Activated T-helper 2 cell treated with anti-CD3 and anti-CD28 coated beads, Interferon-gamma antibody, Interleukin-2, Interleukin-4, amounts not matched to agents 10 μg/mL and 5 μg/mL and 100 μg/mL, durations not matched to agents 14 hours and 24 hours and 36 hours (primary cell): ENCODE measurements around the gene TMEM89. TPM values are rescaled to one million over a fixed set of nuclear protein-coding genes. Genes with fewer than 3 reads are reported as not detected.

Experiments used
- DNase-seq: peaks from one replicate; pipeline ENCODE4 v3.0.0; 2021; ENCODE audit warnings: low spot score
- H3K27ac Mint-ChIP-seq: one replicate; pipeline ENCODE4 v1.8.0; 2021; ENCODE audit warnings: mixed read lengths
- H3K27me3 Mint-ChIP-seq: one replicate; pipeline ENCODE4 v1.8.0; 2021; ENCODE audit warnings: low read depth, mixed read lengths
- H3K36me3 Mint-ChIP-seq: one replicate; pipeline ENCODE4 v1.8.0; 2021; ENCODE audit warnings: low read depth, mixed read lengths
- H3K4me1 Mint-ChIP-seq: one replicate; pipeline ENCODE4 v1.8.0; 2021; ENCODE audit warnings: low read depth, mixed read lengths
- H3K4me3 Mint-ChIP-seq: one replicate; pipeline ENCODE4 v1.8.0; 2021; ENCODE audit warnings: low read depth, mild to moderate bottlenecking, moderate library complexity, mixed read lengths
- H3K9me3 Mint-ChIP-seq: one replicate; pipeline ENCODE4 v1.8.0; 2021; ENCODE audit warnings: mixed read lengths
- intact Hi-C: fragments of 100-400 bp; cut with micrococcal nuclease; formaldehyde crosslinking; loops from one replicate; pipeline ENCODE4 v1.15.1; 2023
- total RNA-seq: library from RNA; stranded (reverse); gene quantifications from 2 replicates; pipeline ENCODE4 v1.2.3, GENCODE V29; 2022

TMEM89 gene
- total RNA-seq, 1 donor from 2014 or later: 0.87 TPM

DNA sequence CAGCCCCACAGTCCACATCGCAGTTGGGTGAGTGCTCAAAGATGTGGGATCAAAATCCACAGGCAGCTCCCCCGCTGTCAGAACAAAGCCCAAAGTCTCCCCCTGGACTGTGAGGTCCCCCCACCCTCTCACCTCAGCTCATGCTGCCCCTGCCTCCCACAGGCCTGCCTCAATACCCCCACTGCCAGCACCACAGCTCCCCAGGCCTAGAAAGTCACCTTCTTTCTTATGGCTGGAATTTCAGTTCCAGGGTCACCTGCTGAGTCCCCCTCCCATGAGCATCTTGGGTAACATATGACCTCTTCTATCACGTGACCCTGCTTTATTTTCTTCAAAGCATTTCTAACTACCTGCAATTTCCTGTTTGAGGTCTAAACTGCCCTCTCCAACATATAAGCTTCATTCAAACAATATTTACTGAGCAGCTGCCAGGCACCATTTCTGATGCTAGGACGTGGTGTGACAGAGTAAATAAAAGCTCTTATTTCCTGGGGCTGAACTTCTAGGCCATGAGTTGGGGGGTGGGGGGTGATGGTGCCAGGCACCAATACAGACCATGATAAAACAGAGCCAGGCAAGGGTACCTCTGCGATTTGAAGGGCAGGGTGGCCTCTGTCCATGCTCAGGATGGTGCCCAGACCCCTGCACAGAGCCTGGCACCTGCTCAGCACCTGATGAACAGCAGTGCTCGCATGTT is 2.4 kb upstream of the TMEM89 start:
- Mint-ChIP-seq H3K36me3 (peaks cover 62% of the 10 kb centered on the region), H3K27ac (peak overlapping the region; percentile 70), H3K27me3 (no peaks in the 10 kb centered on the region), H3K9me3 (peaks cover 2% of the 10 kb centered on the region), H3K4me1 (peaks cover 10% of the 10 kb centered on the region), H3K4me3 (no peak overlapping the region)
- intact Hi-C loops: no loop called here
- DNase-seq: no peak

DNA sequence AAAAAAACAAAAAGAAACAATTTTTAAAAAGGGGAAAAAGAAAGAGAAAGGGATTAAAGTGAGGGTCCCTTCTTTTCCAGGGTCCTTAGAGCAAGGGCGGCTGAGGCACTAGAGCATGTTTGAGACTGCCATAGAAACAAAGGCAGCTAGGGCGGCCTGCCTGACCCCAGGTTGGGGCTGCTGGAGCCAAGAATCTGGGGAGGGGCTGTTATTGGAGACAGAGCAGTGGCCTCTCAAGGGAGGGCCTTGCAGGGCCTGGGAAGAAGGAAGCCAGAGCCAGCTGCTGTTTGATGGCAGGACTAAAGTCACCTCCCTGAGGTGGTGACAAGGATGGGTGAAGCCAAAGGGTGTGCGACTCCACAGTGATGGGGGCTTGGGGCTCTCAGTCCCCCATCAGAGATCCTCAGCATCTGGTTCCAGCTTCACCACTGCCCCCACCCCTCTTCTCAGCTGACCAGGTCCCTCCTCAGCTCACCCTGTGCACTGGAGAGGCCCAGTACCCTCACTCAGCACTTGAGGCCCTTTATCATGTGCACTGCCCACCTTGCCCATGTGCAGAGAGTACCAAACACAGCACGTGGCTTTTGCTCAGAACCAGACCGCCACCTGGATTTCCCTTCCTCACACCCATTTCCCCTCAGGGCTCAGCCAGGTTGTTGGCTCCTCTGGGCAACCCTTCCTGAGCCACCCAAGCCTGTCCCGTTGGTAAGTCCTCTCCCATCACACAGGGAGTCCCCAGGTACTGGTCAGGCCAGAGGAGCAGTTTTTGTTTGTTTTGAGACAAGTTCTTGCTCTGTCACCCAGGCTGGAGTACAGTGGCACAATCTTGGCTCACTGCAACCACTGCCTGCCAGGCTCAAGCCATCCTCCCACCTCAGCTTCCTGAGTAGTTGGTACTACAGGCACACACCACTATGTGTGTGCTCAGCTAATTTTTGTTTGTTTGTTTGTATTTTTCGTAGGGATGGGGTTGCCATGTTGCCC is 1.7 kb downstream of the TMEM89 start:
- H3K27me3 Mint-ChIP-seq: no peaks in the 10 kb centered on the region
- no peak overlapping the region for H3K4me3 Mint-ChIP-seq
- H3K4me1 Mint-ChIP-seq: peaks cover 11% of the 10 kb centered on the region
- no peak overlapping the region for H3K27ac Mint-ChIP-seq
- DNase-seq: no peak
- intact Hi-C loops: no loop called here
- H3K36me3 Mint-ChIP-seq: peaks cover 56% of the 10 kb centered on the region
- peaks cover 29% of the 10 kb centered on the region for H3K9me3 Mint-ChIP-seq

DNA sequence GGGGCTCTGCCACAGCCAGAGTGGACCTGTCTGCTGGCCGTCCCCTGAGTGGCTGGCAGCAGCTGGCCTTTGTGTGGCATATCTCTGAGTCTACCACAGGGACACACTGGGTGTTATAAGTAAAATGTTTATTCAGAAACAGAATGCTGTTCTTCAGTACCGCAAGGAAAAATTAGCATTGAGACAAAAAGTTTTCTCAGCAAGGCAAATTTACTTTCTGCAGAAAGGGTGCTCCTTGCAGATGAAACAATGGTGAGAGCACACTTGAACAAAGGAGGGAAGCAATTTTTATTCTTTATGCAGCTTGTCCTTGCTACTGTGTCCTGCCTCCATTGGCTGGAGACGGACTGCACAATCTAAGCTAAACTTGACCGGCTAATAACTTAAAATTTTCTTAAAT is 4.0 kb downstream of the TMEM89 start:
- no peak for DNase-seq
- peaks cover 9% of the 10 kb centered on the region for H3K4me1 Mint-ChIP-seq
- peaks cover 29% of the 10 kb centered on the region for H3K9me3 Mint-ChIP-seq
- H3K4me3 Mint-ChIP-seq: no peak overlapping the region
- no peak overlapping the region for H3K27ac Mint-ChIP-seq
- intact Hi-C loops: no loop called here
- H3K36me3 Mint-ChIP-seq: peaks cover 59% of the 10 kb centered on the region
- H3K27me3 Mint-ChIP-seq: no peaks in the 10 kb centered on the region

DNA sequence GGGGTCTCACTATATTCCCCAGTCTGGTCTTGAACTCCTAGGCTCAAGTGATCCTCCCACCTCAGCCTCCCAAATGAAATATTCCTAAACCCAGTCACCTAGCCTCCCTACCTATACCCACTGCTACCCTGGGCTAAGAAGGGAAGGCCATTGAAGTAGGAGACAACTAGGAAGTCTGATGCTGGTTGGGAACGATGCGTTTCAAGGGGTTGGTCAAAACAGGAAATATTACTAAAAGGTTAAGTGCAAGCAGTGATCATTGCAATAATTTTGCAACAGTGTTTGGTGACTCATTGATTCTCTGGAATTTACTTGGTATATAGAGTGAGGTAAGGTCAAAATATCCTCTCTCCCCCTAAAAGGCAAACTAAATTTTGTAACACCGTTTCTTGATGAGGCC is 7.5 kb downstream of the TMEM89 start:
- H3K36me3 Mint-ChIP-seq: peaks cover 43% of the 10 kb centered on the region
- H3K9me3 Mint-ChIP-seq: peaks cover 27% of the 10 kb centered on the region
- DNase-seq: no peak
- peak overlapping the region; percentile 95 for H3K27ac Mint-ChIP-seq
- H3K4me1 Mint-ChIP-seq: peaks cover 13% of the 10 kb centered on the region
- H3K27me3 Mint-ChIP-seq: no peaks in the 10 kb centered on the region
- intact Hi-C loops: loop anchor here (1.0 kb wide), 2 partner anchors 21 to 42 kb away; partner anchors contain the start of gene SLC26A6
- H3K4me3 Mint-ChIP-seq: peak overlapping the region; percentile 49

DNA sequence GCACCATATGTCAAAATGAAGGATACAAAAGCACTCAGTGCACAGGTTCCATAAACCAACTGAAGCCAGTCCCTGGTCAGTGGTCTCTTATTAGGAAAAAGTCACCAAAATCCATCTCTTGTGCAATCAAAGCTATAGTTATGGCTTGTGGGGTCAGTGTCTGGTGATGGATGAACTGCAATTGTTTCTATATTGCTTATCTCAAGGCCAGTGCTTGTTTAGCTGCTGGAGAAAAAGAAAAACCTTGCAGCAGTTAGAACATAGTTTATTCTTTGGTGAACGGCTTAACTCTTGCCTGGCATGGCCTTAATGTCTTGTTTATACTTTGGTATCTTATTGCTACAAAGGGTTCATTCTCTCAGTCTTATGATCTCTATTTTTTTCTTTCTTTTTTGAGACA is 9.3 kb downstream of the TMEM89 start:
- H3K4me3 Mint-ChIP-seq: no peak overlapping the region
- intact Hi-C loops: no loop called here
- no peaks in the 10 kb centered on the region for H3K27me3 Mint-ChIP-seq
- H3K9me3 Mint-ChIP-seq: peaks cover 13% of the 10 kb centered on the region
- peak overlapping the region; percentile 65 for H3K27ac Mint-ChIP-seq
- no peak for DNase-seq
- H3K4me1 Mint-ChIP-seq: peaks cover 22% of the 10 kb centered on the region
- peaks cover 42% of the 10 kb centered on the region for H3K36me3 Mint-ChIP-seq

DNA sequence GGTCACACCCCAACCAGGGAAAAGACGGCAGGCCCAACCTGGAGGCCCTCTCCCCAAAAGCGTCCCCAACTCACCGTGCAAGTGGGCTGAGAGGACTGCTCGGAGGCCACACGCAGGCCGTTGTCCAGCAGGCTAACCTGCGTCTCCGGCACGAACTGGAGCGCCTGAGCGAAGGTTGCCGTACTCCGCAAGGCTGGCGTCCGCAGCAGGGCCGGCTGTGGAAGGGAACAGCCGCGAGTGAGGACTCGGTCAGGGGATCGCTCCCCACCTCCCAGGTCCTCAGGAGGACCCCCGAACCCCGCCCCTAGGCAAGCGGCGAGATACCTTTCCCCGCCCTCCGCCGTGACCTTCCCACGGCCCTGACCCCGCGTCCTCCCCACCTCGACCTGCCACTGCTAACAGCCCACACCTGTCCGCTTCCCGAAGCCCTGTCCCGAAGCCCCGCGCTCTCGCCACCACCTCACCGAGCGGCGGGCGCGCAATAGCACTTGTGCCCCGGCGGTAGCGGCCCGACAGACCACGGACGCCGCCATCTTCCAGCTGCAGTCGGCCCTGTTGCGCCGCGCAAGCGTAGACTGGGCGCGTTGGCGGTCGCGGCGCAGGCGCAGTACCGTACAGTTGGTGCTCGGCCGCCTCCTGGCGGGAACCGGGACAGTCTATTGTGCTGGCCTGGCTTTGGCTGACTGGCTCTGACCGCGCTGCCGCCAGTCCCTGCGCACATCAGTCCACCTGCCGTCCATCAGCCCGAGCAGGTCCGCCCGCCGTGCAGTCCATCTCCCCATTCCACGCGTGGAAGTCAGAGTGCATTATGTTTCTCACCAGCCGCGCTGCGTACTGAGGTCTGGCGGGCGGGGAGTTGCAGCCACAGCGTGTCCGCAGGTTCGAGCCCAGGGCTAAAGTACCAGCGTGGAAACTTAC is 12.2 kb downstream of the TMEM89 start, which contains the start of gene UQCRC1:
Gene UQCRC1 (minus strand): TSS at position 559 of the 918 bp plus-strand sequence. CDS start 26 bp downstream, at position 533.
- no peaks in the 10 kb centered on the region for H3K9me3 Mint-ChIP-seq
- peaks cover 54% of the 10 kb centered on the region for H3K36me3 Mint-ChIP-seq
- DNase-seq: peak; percentile 93
- H3K4me1 Mint-ChIP-seq: peaks cover 21% of the 10 kb centered on the region
- H3K27ac Mint-ChIP-seq: peak within 1 kb of the TSS; percentile 98
- intact Hi-C loops: loop anchor here (1.0 to 2.0 kb wide), 2 partner anchors 26 to 53 kb away; partner anchors contain the start of genes PFKFB4 and SLC26A6
- H3K27me3 Mint-ChIP-seq: no peaks in the 10 kb centered on the region
- peak within 1 kb of the TSS; percentile 99 for H3K4me3 Mint-ChIP-seq

DNA sequence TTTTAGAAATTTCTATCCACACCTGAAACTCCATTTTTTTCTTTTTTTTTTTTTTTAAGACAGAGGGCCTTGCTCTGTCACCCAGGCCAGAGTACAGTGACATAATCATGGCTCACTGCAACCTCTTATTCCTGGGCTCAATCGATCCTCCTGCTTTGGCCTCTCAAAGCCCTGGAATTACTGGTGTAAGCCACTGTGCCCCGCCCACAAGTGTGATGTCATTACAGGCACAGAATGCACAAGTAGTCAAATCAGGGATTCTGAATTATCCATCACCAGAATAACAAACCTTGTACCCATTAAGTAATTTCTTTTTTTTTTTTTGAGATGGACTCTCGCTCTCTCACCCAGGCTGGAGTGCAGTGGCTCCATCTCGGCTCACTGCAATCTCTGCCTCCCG is 14.1 kb downstream of the TMEM89 start:
- Mint-ChIP-seq H3K36me3 (peaks cover 62% of the 10 kb centered on the region), H3K9me3 (no peaks in the 10 kb centered on the region), H3K4me3 (peak overlapping the region; percentile 99), H3K4me1 (peaks cover 13% of the 10 kb centered on the region), H3K27ac (no peak overlapping the region), H3K27me3 (no peaks in the 10 kb centered on the region)
- no peak for DNase-seq
- intact Hi-C loops: no loop called here

DNA sequence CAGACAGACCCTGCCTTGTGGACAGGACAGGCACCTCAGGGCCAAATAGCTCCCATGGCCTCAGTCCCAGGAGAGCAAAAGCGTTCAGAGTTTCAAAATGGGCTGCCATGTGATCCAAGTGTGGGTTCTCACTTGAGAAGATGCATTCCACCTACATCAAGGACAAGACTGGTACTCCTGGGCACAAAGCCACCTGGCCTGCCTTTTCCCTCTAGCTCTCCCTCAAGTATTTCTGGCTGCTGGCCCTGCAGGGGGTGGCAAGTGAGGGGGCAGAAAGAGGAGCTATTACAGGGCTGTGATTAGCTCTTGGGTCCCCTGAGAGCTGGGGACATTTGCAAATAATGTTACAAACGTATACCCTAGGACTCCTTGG is 20.0 kb downstream of the TMEM89 start:
- DNase-seq: no peak
- peaks cover 69% of the 10 kb centered on the region for H3K36me3 Mint-ChIP-seq
- no peak overlapping the region for H3K27ac Mint-ChIP-seq
- H3K4me3 Mint-ChIP-seq: no peak overlapping the region
- intact Hi-C loops: no loop called here
- H3K4me1 Mint-ChIP-seq: no peaks in the 10 kb centered on the region
- no peaks in the 10 kb centered on the region for H3K9me3 Mint-ChIP-seq
- no peaks in the 10 kb centered on the region for H3K27me3 Mint-ChIP-seq

DNA sequence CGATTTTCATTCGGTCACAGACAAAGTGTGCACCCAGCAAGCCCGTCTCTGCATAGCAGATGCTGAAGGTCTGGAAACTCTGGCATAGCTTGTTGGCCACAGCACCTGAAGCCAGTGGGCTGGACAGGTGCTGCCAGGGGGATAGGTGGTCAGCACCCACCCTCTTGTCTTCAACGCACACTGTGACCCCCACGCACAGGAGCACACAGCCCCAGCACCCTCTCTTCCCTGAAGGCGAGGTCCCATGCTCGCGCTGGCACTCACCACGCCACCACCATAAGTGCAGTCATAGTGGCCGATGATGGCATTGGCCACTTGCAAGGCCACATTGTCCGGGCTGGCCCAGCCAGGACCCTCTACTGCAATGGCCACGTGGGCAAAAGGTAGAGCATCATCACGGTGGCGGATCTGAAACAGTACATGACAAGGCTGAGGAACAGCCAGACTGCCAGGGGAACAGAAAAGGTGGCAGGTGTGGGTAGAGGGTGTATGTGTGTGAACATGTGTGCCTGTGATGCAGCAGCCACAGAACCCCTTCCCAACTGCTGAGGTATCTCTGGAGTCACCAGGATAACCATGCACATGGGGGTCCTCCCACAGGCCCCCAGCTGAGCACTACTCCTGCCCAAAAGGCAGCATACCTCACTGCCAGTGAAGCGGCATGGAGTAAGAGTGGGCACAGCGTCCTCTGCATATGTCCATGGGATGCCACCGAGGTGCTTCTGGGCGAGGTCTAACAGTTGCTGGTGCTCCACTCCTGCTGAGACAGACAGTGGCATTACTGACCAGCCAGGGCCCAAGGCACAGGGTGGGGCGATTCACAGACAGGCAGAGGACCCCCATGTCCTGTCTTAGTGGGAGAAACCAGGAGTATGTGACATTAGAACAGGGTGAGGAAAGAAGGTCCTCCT is 20.6 kb downstream of the TMEM89 start:
- Mint-ChIP-seq H3K4me3 (no peak overlapping the region), H3K36me3 (peaks cover 62% of the 10 kb centered on the region), H3K27me3 (peaks cover 2% of the 10 kb centered on the region), H3K4me1 (no peaks in the 10 kb centered on the region), H3K27ac (no peak overlapping the region), H3K9me3 (no peaks in the 10 kb centered on the region)
- DNase-seq: no peak
- intact Hi-C loops: no loop called here

DNA sequence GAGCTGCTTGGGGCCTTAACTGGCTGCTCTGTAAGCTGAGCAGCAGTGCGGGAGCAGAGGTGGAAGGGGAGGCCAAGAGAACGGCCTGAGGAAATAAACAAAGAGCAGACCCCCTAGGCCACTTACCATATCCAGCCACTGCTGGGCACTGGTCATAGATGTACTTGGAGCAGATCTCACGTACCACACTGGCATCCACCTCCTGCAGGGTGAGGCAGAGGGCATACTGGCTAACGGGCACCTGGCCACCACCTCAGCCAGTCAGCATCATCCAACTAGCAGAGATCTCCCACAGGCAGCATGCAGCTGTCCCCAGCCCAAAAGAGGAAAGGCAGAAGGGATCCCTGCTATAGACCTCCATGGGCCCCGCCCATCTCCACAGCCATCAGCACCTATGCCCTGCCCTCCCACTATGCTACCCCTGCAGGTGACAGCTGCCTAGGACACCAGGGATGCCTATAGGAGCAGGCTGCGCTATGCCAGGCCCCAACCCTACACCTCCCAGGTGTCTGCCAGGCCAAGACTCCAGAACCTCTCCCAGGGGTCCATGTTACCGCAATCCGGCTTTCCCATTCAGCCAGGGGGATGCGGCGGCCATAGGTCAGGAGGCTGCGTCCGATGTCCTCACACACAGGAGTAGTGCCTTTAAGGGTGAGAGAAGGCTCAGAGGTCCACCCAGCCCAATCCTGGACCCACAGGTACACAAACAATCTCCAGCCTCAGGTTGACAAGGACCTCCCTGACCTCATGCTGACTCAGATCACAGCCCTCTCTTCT is 21.9 kb downstream of the TMEM89 start:
- intact Hi-C loops: no loop called here
- no peak overlapping the region for H3K4me3 Mint-ChIP-seq
- H3K27me3 Mint-ChIP-seq: peaks cover 5% of the 10 kb centered on the region
- H3K36me3 Mint-ChIP-seq: peaks cover 50% of the 10 kb centered on the region
- H3K4me1 Mint-ChIP-seq: no peaks in the 10 kb centered on the region
- DNase-seq: no peak
- H3K27ac Mint-ChIP-seq: no peak overlapping the region
- H3K9me3 Mint-ChIP-seq: no peaks in the 10 kb centered on the region

DNA sequence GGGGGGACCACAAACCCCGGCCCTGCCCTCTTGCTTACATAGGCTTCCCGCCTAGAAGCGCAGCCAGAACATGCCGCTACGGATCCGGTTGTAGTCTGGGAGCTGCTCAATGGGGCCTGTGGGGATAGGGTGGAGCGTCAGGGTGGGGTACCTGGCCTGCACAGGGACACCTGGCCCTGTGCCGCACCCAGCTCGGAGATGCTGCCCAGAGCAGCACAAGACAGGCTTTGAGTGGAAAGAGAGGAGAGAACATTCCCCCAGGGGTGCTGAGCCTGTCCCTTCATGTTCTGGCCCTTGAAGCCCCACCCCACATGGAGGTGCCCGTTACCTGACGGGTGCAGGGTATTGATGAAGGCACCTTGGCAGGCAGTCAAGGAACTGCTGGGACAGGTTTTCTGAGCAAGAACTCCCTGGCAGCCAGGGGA is 22.5 kb downstream of the TMEM89 start:
- H3K36me3 Mint-ChIP-seq: peaks cover 44% of the 10 kb centered on the region
- DNase-seq: no peak
- no peaks in the 10 kb centered on the region for H3K9me3 Mint-ChIP-seq
- intact Hi-C loops: no loop called here
- peaks cover 10% of the 10 kb centered on the region for H3K27me3 Mint-ChIP-seq
- no peak overlapping the region for H3K4me3 Mint-ChIP-seq
- no peak overlapping the region for H3K27ac Mint-ChIP-seq
- no peaks in the 10 kb centered on the region for H3K4me1 Mint-ChIP-seq
